Right lobe of liver (tissue), 6 donors: ENCODE results near the gene SCAP. TPM values are rescaled to one million over a fixed set of nuclear protein-coding genes. Genes with fewer than 3 reads are reported as not detected.

Experiments used
- ATAC-seq, 4 donors: fragments of 200-7000 bp; cut with Tn5 transposase; one replicate each; pipeline ENCODE4 v1.9.1; 2020; ENCODE audit warnings: mild to moderate bottlenecking in 4 of 4, moderate library complexity in 4 of 4
- DNase-seq, 3 donors: peaks; one replicate each; pipeline ENCODE4 v3.0.0-alpha.2; 2020
- H3K27ac ChIP-seq, 3 donors: fragments of 200-600 bp; one replicate each; pipeline ENCODE4 v1.8.0; 2022
- H3K27me3 ChIP-seq, 2 donors: fragments of 200-600 bp; one replicate each; pipeline ENCODE4 v1.8.0; 2022
- H3K36me3 ChIP-seq, 4 donors: fragments of 200-600 bp; sonication (generic) in 1 of 4; one replicate each; pipeline versions ENCODE4 v1.5.1 to v1.8.0; 2017 to 2022; ENCODE audit warnings: control low read depth in 1 of 4
- H3K4me1 ChIP-seq, 4 donors: fragments of 200-600 bp; sonication (generic) in 1 of 4; one replicate each; pipeline versions ENCODE4 v1.5.1 to v1.8.0; 2017 to 2022; ENCODE audit warnings: control low read depth in 1 of 4
- H3K4me3 ChIP-seq, 3 donors: fragments of 200-600 bp; one replicate each; pipeline ENCODE4 v1.8.0; 2022
- H3K9me3 ChIP-seq, 4 donors: fragments of 200-600 bp; sonication (generic) in 1 of 4; one replicate each; pipeline versions ENCODE4 v1.5.1 to v1.8.0; 2017 to 2022; ENCODE audit warnings: control low read depth in 1 of 4
- POLR2A ChIP-seq: fragments of 450-650 bp; IDR thresholded peaks from one replicate; pipeline ENCODE4 v1.6.1; 2017; ENCODE audit warnings: antibody characterized with exemption, mild to moderate bottlenecking
- WGBS: methylation state at CpG from one replicate; pipeline ENCODE4 v1.1.6; 2018; ENCODE audit warnings: low coverage, low lambda C conversion rate; ENCODE audit not compliant: insufficient coverage; ENCODE audit errors: missing lambda C conversion rate; 5-methylcytosine and 5-hydroxymethylcytosine counted together
- intact Hi-C, 2 donors: fragments of 100-400 bp; cut with DNase I; formaldehyde crosslinking; loops; one replicate each; pipeline versions ENCODE4 v1.11.2 to v1.14.1; 2022
- total RNA-seq, 6 experiments: library from RNA; depleted of rRNA in 2 of 6; stranded (reverse); fragments of >200 nt in 2 of 6; fragmentation: NEBNext Ultra II Directional in 3 of 6; extraction: Animal tissue kit (Norgen Biotek cat#: 25700) in 3 of 6; gene quantifications; one replicate each; pipeline versions ENCODE4 v1.1.0 to v1.2.4, GENCODE V29; 2016 to 2023
- TF ChIP-seq, protein P1 (sequence below), 4 donors: fragments of 200-600 bp in 3 of 4; fragments of 450-650 bp in 1 of 4; IDR thresholded peaks; one replicate each; pipeline versions ENCODE4 v1.5.1 to v1.8.0; 2016 to 2022; ENCODE audit warnings: antibody characterized with exemption in 4 of 4, mild to moderate bottlenecking in 2 of 4
- donor health status: DM: no; HTN: yes; CAD: no.
- donor health status: DM: no; HTN: no; CAD: no.
- donor health status: DM: no; HTN: no; CAD: no.
- donor health status: DM: no; HTN: yes; CAD: no.
- donor health status: DM: no; HTN: yes; CAD: no.

Gene SCAP
- total RNA-seq, 6 experiments from 2014 or later: 48.8 to 85.1 (median 78.9) TPM

- H3K27me3 ChIP-seq: no peaks in the 10 kb centered on the region
- H3K9me3 ChIP-seq: no peaks in the 10 kb centered on the region
- H3K27ac ChIP-seq: no peak overlapping the region
- peaks cover 0 to 23% (median 11%) of the 10 kb centered on the region in 4 donors for H3K4me1 ChIP-seq
- intact Hi-C loops: no loop called here
- peak in 1 of 4 donors; percentile 0 for ATAC-seq
- TF ChIP-seq, protein P1, sequence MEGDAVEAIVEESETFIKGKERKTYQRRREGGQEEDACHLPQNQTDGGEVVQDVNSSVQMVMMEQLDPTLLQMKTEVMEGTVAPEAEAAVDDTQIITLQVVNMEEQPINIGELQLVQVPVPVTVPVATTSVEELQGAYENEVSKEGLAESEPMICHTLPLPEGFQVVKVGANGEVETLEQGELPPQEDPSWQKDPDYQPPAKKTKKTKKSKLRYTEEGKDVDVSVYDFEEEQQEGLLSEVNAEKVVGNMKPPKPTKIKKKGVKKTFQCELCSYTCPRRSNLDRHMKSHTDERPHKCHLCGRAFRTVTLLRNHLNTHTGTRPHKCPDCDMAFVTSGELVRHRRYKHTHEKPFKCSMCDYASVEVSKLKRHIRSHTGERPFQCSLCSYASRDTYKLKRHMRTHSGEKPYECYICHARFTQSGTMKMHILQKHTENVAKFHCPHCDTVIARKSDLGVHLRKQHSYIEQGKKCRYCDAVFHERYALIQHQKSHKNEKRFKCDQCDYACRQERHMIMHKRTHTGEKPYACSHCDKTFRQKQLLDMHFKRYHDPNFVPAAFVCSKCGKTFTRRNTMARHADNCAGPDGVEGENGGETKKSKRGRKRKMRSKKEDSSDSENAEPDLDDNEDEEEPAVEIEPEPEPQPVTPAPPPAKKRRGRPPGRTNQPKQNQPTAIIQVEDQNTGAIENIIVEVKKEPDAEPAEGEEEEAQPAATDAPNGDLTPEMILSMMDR (IDR thresholded peaks at IDR 0.05): no peak
- H3K36me3 ChIP-seq: no peaks in the 10 kb centered on the region
- 75% methylated on average over 3 of the region's 4 CpGs for WGBS
- no peak overlapping the region for H3K4me3 ChIP-seq
- no peak for DNase-seq
Measured at GRCh38 chr3:47385007-47385406, 90.7 kb downstream of the SCAP start.

GRCh38 chr3:47384425-47384824, 91.3 kb downstream of the SCAP start:
- no peak overlapping the region for H3K4me3 ChIP-seq
- no peaks in the 10 kb centered on the region for H3K27me3 ChIP-seq
- TF ChIP-seq, protein P1 (IDR thresholded peaks at IDR 0.05): no peak
- TF ChIP-seq POLR2A: no peak
- no peaks in the 10 kb centered on the region for H3K9me3 ChIP-seq
- peaks cover 0 to 29% (median 11%) of the 10 kb centered on the region in 4 donors for H3K4me1 ChIP-seq
- WGBS: 81% methylated on average over 3 of the region's 4 CpGs
- no peak overlapping the region for H3K27ac ChIP-seq
- no peak for ATAC-seq
- DNase-seq: no peak
- no peaks in the 10 kb centered on the region for H3K36me3 ChIP-seq
- intact Hi-C loops: no loop called here

DNA sequence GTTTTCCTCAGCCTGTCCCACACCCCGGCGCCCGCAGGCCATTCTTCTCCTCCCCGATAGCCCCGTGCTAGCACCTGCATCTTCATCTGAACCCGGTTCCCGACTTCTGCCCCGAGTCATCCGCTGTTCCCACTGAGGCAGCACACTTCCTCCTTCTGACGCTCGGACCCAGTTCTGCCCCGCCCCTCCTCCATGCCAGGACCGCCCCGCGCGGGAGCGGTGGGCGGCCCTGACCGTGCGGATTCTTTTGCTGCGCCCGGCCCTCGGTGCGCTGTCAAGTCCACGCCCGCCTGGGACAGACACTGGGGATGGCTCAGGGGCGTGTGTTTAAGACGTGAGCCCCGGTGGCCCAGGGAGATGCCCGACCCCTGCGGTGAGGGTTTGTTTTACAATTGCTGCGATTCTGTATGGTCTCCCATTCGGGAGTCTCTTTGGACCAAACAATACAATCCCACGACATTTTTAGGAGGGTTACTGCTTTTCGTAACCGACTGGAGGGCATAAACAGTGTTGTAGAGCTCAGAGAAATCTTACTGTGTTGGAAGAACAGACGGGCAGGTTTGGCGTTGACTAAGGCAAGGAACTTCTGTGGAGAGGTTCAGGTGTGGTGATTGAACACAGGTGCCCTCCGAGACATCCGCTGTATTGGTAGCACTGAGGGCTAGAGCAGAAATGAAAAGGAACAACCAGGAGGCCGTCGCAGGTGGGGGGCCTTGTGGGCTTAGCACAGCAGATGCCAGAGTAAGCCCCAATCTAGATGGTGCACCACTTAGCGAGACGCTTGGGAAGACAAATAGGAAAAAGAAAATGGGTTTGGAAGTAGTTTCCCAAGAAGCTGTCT, 94.2 kb downstream of the SCAP start:
- Histone ChIP-seq H3K27me3 (no peaks in the 10 kb centered on the region), H3K4me3 (peak overlapping the region; percentile 95 to 99 (median 96)), H3K27ac (peak overlapping the region; percentile 67 to 96 (median 92)), H3K36me3 (no peaks in the 10 kb centered on the region), H3K4me1 (peaks cover 0 to 37% (median 11%) of the 10 kb centered on the region in 4 donors), H3K9me3 (no peaks in the 10 kb centered on the region)
- WGBS: 8% methylated on average over 33 of the region's 44 CpGs
- peak; percentile 39 for TF ChIP-seq POLR2A
- TF ChIP-seq, protein P1 (IDR thresholded peaks at IDR 0.05): no peak
- DNase-seq (peak; percentile 85 to 91 (median 87)), ATAC-seq (peak; percentile 69 to 76 (median 70))
- intact Hi-C loops: no loop called here

DNA sequence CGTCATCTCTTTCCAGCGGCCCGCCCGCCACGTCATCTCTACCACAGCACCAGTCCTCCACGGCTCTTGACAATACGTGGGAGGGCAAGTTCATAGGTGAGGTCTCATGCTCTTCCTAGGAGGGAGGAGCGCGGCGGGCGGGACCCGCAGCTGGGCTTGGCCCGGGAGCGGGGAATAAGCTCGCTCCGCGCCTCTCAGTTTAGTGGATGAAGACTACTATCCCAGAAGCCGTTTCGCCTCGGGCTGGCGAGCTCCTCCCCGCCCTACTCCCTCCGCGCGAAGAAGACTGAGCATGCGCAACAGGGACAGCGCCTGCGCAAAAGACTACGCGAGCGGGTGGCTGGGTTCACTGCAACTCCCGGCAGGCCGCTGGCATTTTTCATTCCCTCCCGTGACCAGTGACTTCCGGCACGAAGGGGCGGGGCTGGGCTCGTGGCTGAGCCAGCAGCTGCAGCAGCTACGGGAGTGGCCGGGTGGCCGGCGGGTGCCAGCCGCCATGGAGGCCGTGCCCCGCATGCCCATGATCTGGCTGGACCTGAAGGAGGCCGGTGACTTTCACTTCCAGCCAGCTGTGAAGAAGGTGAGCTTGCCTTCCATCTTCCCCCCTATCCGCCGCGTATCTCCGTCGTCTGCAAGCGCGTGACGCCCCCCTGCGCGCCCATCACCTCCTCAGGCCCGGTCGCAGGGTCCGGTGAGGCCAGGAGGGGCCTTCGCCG, 95.0 kb downstream of the SCAP start, which contains the start of gene PTPN23:
PTPN23 (plus strand) TSS at position 421 of the 716 bp plus-strand sequence; CDS start at position 497, 76 bp downstream.
- Histone ChIP-seq H3K4me1 (peaks cover 0 to 33% (median 9%) of the 10 kb centered on the region in 4 donors), H3K9me3 (no peaks in the 10 kb centered on the region), H3K36me3 (no peaks in the 10 kb centered on the region), H3K4me3 (peak within 1 kb of the TSS; percentile 95 to 99 (median 96)), H3K27me3 (no peaks in the 10 kb centered on the region), H3K27ac (peak within 1 kb of the TSS; percentile 92 to 97 (median 96))
- peak; percentile 82 to 91 (median 88) for ATAC-seq
- intact Hi-C loops: no loop called here
- TF ChIP-seq, protein P1 (IDR thresholded peaks at IDR 0.05): no peak
- peak; percentile 91 for TF ChIP-seq POLR2A
- WGBS: 0% methylated on average over 5 of the region's 61 CpGs
- peak; percentile 99 to 100 (median 99) for DNase-seq
